SU-DHL-6 (cell line): ENCODE data around the gene XRCC4.

ENCODE experiments used
- EZH2phosphoT487 ChIP-seq: fragments of 200-600 bp; sonication (generic), shearing (Covaris generic); conservative IDR thresholded peaks from 2 replicates; pipeline ENCODE4 v1.6.1; 2018; ENCODE audit warnings: mild to moderate bottlenecking, antibody characterized with exemption, low read length, moderate library complexity, mixed read lengths
- TF ChIP-seq, protein P1 (sequence below): fragments of 200-600 bp; sonication (generic); IDR thresholded peaks from one replicate; pipeline ENCODE4 v1.5.1; 2017; ENCODE audit warnings: antibody characterized with exemption, mild to moderate bottlenecking, low read length, moderate library complexity; ENCODE audit not compliant: insufficient read depth, poor library complexity, severe bottlenecking

DNA sequence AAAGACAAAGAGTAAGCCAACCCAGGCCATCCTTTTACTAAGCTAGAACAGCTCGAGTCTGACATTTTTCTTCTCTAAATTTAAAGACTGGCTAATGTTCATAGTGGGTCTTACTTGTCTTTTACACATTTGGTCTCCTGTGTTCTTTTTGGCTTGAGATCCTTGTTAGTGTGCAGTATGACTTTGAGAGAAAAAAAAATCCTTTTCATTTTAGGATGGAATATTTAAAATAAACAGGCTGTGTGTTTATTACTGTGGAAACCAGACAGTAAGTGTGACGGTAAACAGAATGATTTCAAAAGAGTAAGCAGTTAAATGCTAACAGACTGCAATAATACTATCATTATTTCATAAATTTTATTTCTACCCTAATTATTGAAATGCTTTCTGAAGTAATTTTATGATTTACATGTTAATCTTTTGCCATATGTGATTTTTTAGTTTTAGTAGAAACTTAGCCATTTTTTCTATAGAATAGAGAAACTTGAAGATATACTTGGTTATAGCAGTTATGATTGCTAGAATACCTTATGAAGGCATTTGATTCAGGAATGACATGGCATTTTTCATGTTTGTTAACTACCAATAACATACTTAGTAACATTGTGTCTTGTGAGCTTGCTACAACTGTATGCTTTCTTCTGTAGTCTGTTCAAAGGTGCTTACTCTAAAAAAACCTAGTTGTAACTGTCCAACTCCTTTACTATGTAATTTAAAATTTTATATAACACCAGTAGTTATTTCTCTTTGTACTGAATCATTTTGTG is 92.4 kb downstream of the XRCC4 start:
- TF ChIP-seq, protein P1, sequence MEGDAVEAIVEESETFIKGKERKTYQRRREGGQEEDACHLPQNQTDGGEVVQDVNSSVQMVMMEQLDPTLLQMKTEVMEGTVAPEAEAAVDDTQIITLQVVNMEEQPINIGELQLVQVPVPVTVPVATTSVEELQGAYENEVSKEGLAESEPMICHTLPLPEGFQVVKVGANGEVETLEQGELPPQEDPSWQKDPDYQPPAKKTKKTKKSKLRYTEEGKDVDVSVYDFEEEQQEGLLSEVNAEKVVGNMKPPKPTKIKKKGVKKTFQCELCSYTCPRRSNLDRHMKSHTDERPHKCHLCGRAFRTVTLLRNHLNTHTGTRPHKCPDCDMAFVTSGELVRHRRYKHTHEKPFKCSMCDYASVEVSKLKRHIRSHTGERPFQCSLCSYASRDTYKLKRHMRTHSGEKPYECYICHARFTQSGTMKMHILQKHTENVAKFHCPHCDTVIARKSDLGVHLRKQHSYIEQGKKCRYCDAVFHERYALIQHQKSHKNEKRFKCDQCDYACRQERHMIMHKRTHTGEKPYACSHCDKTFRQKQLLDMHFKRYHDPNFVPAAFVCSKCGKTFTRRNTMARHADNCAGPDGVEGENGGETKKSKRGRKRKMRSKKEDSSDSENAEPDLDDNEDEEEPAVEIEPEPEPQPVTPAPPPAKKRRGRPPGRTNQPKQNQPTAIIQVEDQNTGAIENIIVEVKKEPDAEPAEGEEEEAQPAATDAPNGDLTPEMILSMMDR, result no peak
- no peak for TF ChIP-seq EZH2phosphoT487
